ENCODE measurements around the gene PHF19. TPM values are rescaled to one million over a fixed set of nuclear protein-coding genes. Genes with fewer than 3 reads are reported as not detected.

Gene PHF19
- total and polyA plus RNA-seq, 2 donors (not counting 3 experiments of a cell fraction or from before 2014, with no cell fraction given) = 102 to 153 TPM

DNA sequence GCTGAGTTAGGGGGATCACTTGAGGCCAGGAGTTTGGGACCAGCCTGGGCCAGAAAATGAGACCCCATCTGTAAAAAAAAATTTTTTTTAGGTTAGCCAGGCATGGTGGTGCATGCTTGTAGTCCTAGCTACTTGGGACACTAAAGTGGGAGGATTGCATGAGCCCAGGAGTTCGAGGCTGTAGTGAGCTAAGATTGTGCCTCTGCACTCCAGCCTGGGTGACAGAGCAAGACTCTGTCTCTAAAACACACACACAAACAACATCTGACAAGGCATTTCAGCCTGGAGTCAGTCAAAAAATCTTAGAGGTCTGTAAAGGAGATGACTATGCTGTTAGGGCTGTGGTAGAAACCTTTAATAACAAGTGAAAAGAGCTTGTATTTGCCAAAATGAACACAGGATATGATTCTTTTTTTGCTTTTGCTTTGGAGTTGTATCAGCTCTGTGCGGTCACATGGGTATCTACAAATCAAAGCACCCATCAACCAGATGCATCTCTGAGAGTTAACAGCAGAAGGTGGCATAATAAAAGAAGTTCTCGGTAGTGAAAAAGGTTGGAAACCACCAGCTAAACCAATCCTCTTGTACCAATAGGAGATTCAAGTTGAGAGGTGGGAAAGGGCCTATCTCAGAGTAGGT, 30.6 kb downstream of the PHF19 start:
- Histone ChIP-seq H3K79me2 (ENCODE audit: control insufficient read depth, insufficient read depth, low read length) (peaks cover 16% of the 10 kb centered on the region), H3K4me1 (ENCODE audit: control insufficient read depth, extremely low read depth, insufficient read depth, low read length) (peaks cover 30% of the 10 kb centered on the region), H4K20me1 (replicated peaks; ENCODE audit: control insufficient read depth, extremely low read depth, insufficient read depth, low read length) (no peaks in the 10 kb centered on the region), H3K9me1 (replicated peaks; ENCODE audit: control insufficient read depth, extremely low read depth, insufficient read depth, low read length) (no peaks in the 10 kb centered on the region), H3K27me3 (ENCODE audit: control insufficient read depth in 2 of 2, insufficient read depth in 2 of 2, low read length in 2 of 2) (no peaks in the 10 kb centered on the region), H3K4me2 (ENCODE audit: insufficient read depth, low read length) (no peak overlapping the region), H3K9ac (replicated peaks; ENCODE audit: extremely low read depth, insufficient read depth, low read length) (no peak overlapping the region), H3K36me3 (ENCODE audit: control insufficient read depth in 2 of 2, extremely low read depth in 1 of 2, insufficient read depth in 2 of 2, low read length in 2 of 2) (no peaks in the 10 kb centered on the region), H3K4me3 (replicated peaks in 1 of 3; ENCODE audit: insufficient read depth in 1 of 3, low read depth in 1 of 3, low read length in 3 of 3) (no peak overlapping the region), H2AFZ (ENCODE audit: low read depth, low read length) (no peak overlapping the region), H3K27ac (ENCODE audit: insufficient read depth, low read depth, low read length) (no peak overlapping the region), H3K9me3 (replicated peaks; ENCODE audit: control insufficient read depth, insufficient read depth, low read length) (no peaks in the 10 kb centered on the region)
- DNase-seq (ENCODE audit: low read depth, low spot score) (peak; percentile 15), FAIRE-seq (no peak)
- no TSS peak for BruUV-seq (replicated peaks)
- POLR2A ChIA-PET = interaction anchor here (0.7 kb wide), 1 partner anchor 9 kb away, joined by 3 read pairs; no protein-coding TSS in a partner anchor
- CTCF ChIA-PET = interaction anchor here (1.4 to 3.8 kb wide), 3 partner anchors 12 to 30 kb away, joined by 3 to 22 read pairs (median 4); partner anchors contain the start of gene PHF19
- TF ChIP-seq EZH2 (IDR thresholded peaks at IDR 0.05; ENCODE audit: borderline replicate concordance, low read depth, low read length, severe bottlenecking) = no peak
- TF ChIP-seq, protein P1, sequence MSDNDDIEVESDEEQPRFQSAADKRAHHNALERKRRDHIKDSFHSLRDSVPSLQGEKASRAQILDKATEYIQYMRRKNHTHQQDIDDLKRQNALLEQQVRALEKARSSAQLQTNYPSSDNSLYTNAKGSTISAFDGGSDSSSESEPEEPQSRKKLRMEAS (IDR thresholded peaks at IDR 0.05; ENCODE audit: insufficient read depth, insufficient read length) = no peak
- no peak for TF ChIP-seq JUN (IDR thresholded peaks at IDR 0.05; ENCODE audit: borderline replicate concordance, insufficient read depth, insufficient read length, low read depth)
- TF ChIP-seq, protein P2, sequence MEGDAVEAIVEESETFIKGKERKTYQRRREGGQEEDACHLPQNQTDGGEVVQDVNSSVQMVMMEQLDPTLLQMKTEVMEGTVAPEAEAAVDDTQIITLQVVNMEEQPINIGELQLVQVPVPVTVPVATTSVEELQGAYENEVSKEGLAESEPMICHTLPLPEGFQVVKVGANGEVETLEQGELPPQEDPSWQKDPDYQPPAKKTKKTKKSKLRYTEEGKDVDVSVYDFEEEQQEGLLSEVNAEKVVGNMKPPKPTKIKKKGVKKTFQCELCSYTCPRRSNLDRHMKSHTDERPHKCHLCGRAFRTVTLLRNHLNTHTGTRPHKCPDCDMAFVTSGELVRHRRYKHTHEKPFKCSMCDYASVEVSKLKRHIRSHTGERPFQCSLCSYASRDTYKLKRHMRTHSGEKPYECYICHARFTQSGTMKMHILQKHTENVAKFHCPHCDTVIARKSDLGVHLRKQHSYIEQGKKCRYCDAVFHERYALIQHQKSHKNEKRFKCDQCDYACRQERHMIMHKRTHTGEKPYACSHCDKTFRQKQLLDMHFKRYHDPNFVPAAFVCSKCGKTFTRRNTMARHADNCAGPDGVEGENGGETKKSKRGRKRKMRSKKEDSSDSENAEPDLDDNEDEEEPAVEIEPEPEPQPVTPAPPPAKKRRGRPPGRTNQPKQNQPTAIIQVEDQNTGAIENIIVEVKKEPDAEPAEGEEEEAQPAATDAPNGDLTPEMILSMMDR (IDR thresholded peaks at IDR 0.05; ENCODE audit: extremely low read depth in 1 of 2, insufficient read depth in 1 of 2, low read depth in 1 of 2, low read length in 2 of 2) = no peak
- TF ChIP-seq MYC (IDR thresholded peaks at IDR 0.05; ENCODE audit: low read depth, low read length) = no peak
- intact Hi-C loops (cut with micrococcal nuclease) = no loop called here
- dilution Hi-C loops (cut with MboI; ENCODE audit: extremely low pct_ligation_motif_present, low sequenced_read_pairs) = no loop called here
